Smooth muscle cell (in vitro differentiated cells): ENCODE results near the gene C2. TPM values are rescaled to one million over a fixed set of nuclear protein-coding genes. Genes with fewer than 3 reads are reported as not detected.
"Not testable (repeated sequence)": the region's sequence is repeated elsewhere in the genome, so short reads cannot be mapped to it uniquely, and the experiment has no call there.

ENCODE experiments used
- DNase-seq: peaks from one replicate; lab custom pipeline; 2025; ENCODE audit not compliant: unreplicated experiment; lab: John Stamatoyannopoulos, UW
- H2AFZ ChIP-seq: fragments of 200-600 bp; sonication (generic); 2 replicates; pipeline ENCODE4 v1.6.0; 2016; ENCODE audit warnings: antibody characterized with exemption, low read depth, mild to moderate bottlenecking
- H3F3A ChIP-seq: fragments of 200-600 bp; sonication (generic); 2 replicates; pipeline ENCODE4 v1.6.0; 2017; ENCODE audit warnings: antibody characterized with exemption, low read depth
- H3K27ac ChIP-seq: fragments of 200-600 bp; sonication (generic); 2 replicates; pipeline ENCODE4 v1.5.1; 2016; ENCODE audit warnings: low read depth, mild to moderate bottlenecking
- H3K27me3 ChIP-seq: fragments of 200-600 bp; sonication (generic); 2 replicates; pipeline ENCODE4 v1.6.1; 2016; ENCODE audit warnings: low read depth, mild to moderate bottlenecking
- H3K36me3 ChIP-seq: fragments of 200-600 bp; sonication (generic); 2 replicates; pipeline ENCODE4 v1.5.1; 2016; ENCODE audit warnings: low read depth
- H3K4me1 ChIP-seq: fragments of 200-600 bp; sonication (generic); 2 replicates; pipeline ENCODE4 v1.5.1; 2016; ENCODE audit warnings: low read depth
- H3K4me2 ChIP-seq: fragments of 200-600 bp; sonication (generic); 2 replicates; pipeline ENCODE4 v1.6.0; 2016; ENCODE audit warnings: mild to moderate bottlenecking
- H3K4me3 ChIP-seq: fragments of 200-600 bp; sonication (generic); 2 replicates; pipeline ENCODE4 v1.5.1; 2016; ENCODE audit warnings: mild to moderate bottlenecking
- H3K79me2 ChIP-seq: fragments of 200-600 bp; sonication (generic); 2 replicates; pipeline ENCODE4 v1.6.0; 2016; ENCODE audit warnings: low read depth, mild to moderate bottlenecking
- H3K9ac ChIP-seq: fragments of 200-600 bp; sonication (generic); 2 replicates; pipeline ENCODE4 v1.6.0; 2016; ENCODE audit warnings: low read depth
- H3K9me3 ChIP-seq: fragments of 200-600 bp; sonication (generic); replicated peaks from 2 replicates; pipeline ENCODE4 v1.5.1; 2016; ENCODE audit warnings: low read depth
- H4K20me1 ChIP-seq: fragments of 200-600 bp; sonication (generic); 2 replicates; pipeline ENCODE4 v1.6.0; 2016; ENCODE audit warnings: low read depth
- WGBS: methylation state at CpG from one replicate; pipeline ENCODE4 v1.1.7; 2016; ENCODE audit warnings: low lambda C conversion rate; 5-methylcytosine and 5-hydroxymethylcytosine counted together
- polyA plus RNA-seq: library from polyadenylated mRNA; unstranded; fragments of >200 nt; fragmentation: Nextera tagmentation; extraction: Ambion mirVana; gene quantifications from 2 replicates; pipeline ENCODE4 v1.2.1, GENCODE V29; 2016
- total RNA-seq: library from RNA; depleted of rRNA; stranded (reverse); fragments of >200 nt; gene quantifications from 2 replicates; pipeline ENCODE4 v1.2.3, GENCODE V29; 2014
- TF ChIP-seq, protein P1 (sequence below): fragments of 200-600 bp; sonication (generic); IDR thresholded peaks from 2 replicates; pipeline ENCODE4 v1.5.1; 2017; ENCODE audit warnings: borderline replicate concordance, mild to moderate bottlenecking, antibody characterized with exemption; ENCODE audit not compliant: insufficient read depth, poor library complexity, severe bottlenecking

The C2 gene
- total and polyA plus RNA-seq, 2 experiments from 2014 or later: 0.37 TPM; not detected in 1

DNA sequence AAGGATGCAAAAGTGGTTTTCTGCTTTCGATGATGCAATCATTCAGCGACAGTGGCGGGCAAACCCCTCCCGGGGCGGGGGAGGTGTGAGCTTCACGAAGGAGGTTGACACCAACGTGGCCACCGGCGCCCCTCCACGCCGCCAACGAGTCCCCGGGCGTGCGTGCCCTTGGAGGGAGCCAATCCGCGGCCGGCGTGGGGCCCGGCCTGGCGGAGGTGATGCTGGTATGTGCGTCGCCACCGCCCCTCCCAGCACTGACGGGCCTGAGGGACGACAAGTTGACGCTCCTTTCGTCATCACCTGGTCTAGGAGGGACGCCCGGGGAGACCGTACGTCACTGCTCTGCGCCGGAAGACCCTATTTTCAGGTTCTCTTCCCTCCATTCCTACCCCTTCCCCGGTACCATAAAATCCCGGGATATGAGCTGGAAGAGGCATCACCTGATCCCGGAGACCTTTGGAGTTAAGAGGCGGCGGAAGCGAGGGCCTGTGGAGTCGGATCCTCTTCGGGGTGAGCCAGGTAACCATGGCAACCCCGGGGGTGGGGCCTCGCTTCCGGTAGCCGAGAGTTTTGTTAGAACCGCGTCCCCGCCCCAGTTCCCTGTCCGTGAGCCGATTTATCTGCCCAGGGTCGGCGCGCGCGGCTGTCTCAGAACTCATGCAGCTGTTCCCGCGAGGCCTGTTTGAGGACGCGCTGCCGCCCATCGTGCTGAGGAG is 44.6 kb downstream of the C2 start, which contains the start of gene DXO:
TSS of gene DXO (minus strand) at position 146 of the 716 bp plus-strand sequence. CDS start 463 bp downstream, outside the sequence.
- under 1% methylated on average over 62 of the region's 62 CpGs for WGBS
- TF ChIP-seq, protein P1, sequence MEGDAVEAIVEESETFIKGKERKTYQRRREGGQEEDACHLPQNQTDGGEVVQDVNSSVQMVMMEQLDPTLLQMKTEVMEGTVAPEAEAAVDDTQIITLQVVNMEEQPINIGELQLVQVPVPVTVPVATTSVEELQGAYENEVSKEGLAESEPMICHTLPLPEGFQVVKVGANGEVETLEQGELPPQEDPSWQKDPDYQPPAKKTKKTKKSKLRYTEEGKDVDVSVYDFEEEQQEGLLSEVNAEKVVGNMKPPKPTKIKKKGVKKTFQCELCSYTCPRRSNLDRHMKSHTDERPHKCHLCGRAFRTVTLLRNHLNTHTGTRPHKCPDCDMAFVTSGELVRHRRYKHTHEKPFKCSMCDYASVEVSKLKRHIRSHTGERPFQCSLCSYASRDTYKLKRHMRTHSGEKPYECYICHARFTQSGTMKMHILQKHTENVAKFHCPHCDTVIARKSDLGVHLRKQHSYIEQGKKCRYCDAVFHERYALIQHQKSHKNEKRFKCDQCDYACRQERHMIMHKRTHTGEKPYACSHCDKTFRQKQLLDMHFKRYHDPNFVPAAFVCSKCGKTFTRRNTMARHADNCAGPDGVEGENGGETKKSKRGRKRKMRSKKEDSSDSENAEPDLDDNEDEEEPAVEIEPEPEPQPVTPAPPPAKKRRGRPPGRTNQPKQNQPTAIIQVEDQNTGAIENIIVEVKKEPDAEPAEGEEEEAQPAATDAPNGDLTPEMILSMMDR: no peak

DNA sequence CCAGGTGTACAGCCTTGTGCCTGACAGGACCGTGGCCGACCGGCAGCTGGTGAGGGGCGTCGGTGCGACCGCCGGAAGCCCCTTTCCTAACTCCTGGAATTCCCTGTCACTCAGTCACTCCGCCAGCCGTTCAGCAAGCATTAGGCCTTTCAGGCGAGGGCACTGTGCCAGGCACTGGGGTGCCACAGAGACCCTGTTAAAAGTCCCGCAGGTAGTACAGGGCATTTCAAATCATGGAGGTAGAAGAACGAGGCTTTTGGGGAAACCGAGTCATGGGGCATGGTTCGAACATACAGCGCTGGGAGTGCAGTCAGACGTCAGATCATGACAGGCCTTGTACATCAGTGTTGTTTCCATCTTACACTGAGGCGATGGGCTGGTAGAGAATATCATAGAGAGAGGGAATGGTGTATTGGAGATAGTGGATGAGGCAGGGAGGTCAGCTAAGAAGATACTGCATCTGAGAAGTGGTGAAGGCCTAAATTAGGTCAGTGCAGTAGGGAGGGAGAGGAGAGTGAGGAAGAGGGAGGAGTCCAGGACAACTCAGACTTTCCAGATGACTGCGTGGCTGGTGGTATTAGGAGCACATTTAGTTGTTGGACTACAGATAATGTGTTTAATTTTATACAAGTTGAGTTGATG is 45.3 kb downstream of the C2 start:
- 16% methylated on average over 19 of the region's 19 CpGs for WGBS
- H3K79me2 ChIP-seq: peaks cover 24% of the 10 kb centered on the region
- H3K4me1 ChIP-seq: peaks cover 14% of the 10 kb centered on the region
- H3K4me2 ChIP-seq: peak overlapping the region; percentile 97
- no peaks in the 10 kb centered on the region for H3K27me3 ChIP-seq
- peak overlapping the region; percentile 60 for H3K4me3 ChIP-seq
- H4K20me1 ChIP-seq: no peaks in the 10 kb centered on the region
- no peaks in the 10 kb centered on the region for H3K36me3 ChIP-seq
- H3K9ac ChIP-seq: peak overlapping the region; percentile 94
- peak overlapping the region; percentile 96 for H3K27ac ChIP-seq
- peak overlapping the region; percentile 54 for H2AFZ ChIP-seq
- no peaks in the 10 kb centered on the region for H3K9me3 ChIP-seq
- DNase-seq: no peak
- TF ChIP-seq, protein P1: no peak
- H3F3A ChIP-seq: no peaks in the 10 kb centered on the region

More for the DNA sequence above, 44.6 kb downstream of the C2 start, which contains the start of gene DXO:
- Histone ChIP-seq H3K79me2 (peaks cover 24% of the 10 kb centered on the region), H3F3A (no peaks in the 10 kb centered on the region), H4K20me1 (no peaks in the 10 kb centered on the region), H3K9ac (peak within 1 kb of the TSS; percentile 94), H3K27ac (peak within 1 kb of the TSS; percentile 96), H3K4me1 (peaks cover 14% of the 10 kb centered on the region), H3K9me3 (no peaks in the 10 kb centered on the region), H3K4me3 (peak within 1 kb of the TSS; percentile 60), H3K36me3 (no peaks in the 10 kb centered on the region), H3K4me2 (peak within 1 kb of the TSS; percentile 97), H3K27me3 (no peaks in the 10 kb centered on the region), H2AFZ (peak within 1 kb of the TSS; percentile 54)
- DNase-seq: peak; percentile 99

DNA sequence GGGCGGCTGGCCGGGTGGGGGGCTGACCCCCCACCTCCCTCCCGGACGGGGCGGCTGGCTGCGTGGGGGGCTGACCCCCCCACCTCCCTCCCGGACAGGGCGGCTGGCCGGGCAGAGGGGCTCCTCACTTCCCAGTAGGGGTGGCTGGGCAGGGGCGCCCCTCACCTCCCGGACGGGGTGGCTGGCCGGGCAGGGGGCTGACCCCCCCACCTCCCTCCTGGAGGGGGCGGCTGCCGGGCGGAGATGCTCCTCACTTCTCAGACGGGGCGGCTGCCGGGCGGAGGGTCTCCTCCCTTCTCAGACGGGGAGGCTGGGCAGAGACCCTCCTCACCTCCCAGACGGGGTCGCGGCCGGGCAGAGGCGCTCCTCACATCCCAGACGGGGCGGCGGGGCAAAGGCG is 48.5 kb downstream of the C2 start:
- not testable (repeated sequence) for H4K20me1 ChIP-seq, H3K9me3 ChIP-seq, H3K36me3 ChIP-seq, H3K27me3 ChIP-seq, H3F3A ChIP-seq, DNase-seq, H2AFZ ChIP-seq, H3K4me2 ChIP-seq, H3K9ac ChIP-seq, H3K4me3 ChIP-seq, H3K27ac ChIP-seq
- Histone ChIP-seq H3K79me2 (peaks cover 21% of the 10 kb centered on the region), H3K4me1 (peaks cover 14% of the 10 kb centered on the region)
- WGBS: 100% methylated on average over 11 of the region's 30 CpGs

DNA sequence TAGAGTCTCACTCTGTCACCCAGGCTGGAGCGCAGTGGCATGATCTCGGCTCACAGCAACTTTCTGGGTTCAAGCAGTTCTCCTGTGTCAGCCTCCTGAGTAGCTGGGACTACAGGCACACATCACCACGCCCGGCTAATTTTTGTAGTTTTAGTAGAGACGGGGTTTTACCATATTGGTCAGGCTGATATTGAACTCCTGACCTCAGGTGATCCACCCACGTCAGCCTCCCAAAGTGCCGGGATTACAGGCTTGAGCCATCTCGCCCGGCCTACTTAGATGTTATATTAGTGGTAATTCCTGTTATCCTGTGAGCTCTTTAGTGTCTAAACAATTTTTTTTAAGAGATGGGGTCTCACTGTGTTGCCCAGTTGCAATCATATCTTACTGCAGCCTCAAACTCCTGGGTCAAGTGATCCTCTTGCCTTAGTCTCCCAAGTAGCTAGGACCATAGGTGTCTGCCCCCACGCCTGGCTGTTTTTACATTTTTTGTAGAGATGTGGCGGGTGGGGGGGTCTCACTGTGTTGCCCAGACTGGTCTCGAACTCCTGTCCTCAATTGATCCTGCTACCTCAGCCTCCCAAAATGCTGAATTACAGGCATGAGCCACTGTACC is 50.4 kb downstream of the C2 start:
- Histone ChIP-seq H3K27me3 (no peaks in the 10 kb centered on the region), H3K4me2 (no peak overlapping the region), H3K9ac (no peak overlapping the region), H2AFZ (no peak overlapping the region), H3K4me1 (peaks cover 7% of the 10 kb centered on the region), H4K20me1 (no peaks in the 10 kb centered on the region), H3K27ac (no peak overlapping the region), H3K4me3 (no peak overlapping the region), H3F3A (no peaks in the 10 kb centered on the region), H3K36me3 (no peaks in the 10 kb centered on the region), H3K79me2 (peaks cover 17% of the 10 kb centered on the region), H3K9me3 (no peaks in the 10 kb centered on the region)
- WGBS: 94% methylated on average over 12 of the region's 12 CpGs
- DNase-seq: no peak
- TF ChIP-seq, protein P1: no peak
